Dendritic cell treated with granulocyte-macrophage colony-stimulating factor and Interleukin-4, amounts not matched to agents 40 ng/mL and 50 ng/mL, for 4 days (primary cell): ENCODE data around the gene CDC73.

ENCODE experiments used
- H3K27ac Mint-ChIP-seq: one replicate; pipeline ENCODE4 v1.8.0; 2022; ENCODE audit warnings: mild to moderate bottlenecking, mixed read lengths
- H3K27me3 Mint-ChIP-seq: one replicate; pipeline ENCODE4 v1.8.0; 2022; ENCODE audit warnings: mild to moderate bottlenecking, mixed read lengths
- H3K36me3 Mint-ChIP-seq: one replicate; pipeline ENCODE4 v1.8.0; 2022; ENCODE audit warnings: low read depth, mixed read lengths
- H3K4me1 Mint-ChIP-seq: one replicate; pipeline ENCODE4 v1.8.0; 2022; ENCODE audit warnings: low read depth, mixed read lengths
- H3K4me3 Mint-ChIP-seq: one replicate; pipeline ENCODE4 v1.8.0; 2022; ENCODE audit warnings: mild to moderate bottlenecking, moderate library complexity, mixed read lengths
- H3K9me3 Mint-ChIP-seq: one replicate; pipeline ENCODE4 v1.8.0; 2022; ENCODE audit warnings: mixed read lengths
- intact Hi-C: fragments of 100-400 bp; cut with micrococcal nuclease; formaldehyde crosslinking; loops from one replicate; pipeline ENCODE4 v1.15.0; 2022

The CDC73 gene

DNA sequence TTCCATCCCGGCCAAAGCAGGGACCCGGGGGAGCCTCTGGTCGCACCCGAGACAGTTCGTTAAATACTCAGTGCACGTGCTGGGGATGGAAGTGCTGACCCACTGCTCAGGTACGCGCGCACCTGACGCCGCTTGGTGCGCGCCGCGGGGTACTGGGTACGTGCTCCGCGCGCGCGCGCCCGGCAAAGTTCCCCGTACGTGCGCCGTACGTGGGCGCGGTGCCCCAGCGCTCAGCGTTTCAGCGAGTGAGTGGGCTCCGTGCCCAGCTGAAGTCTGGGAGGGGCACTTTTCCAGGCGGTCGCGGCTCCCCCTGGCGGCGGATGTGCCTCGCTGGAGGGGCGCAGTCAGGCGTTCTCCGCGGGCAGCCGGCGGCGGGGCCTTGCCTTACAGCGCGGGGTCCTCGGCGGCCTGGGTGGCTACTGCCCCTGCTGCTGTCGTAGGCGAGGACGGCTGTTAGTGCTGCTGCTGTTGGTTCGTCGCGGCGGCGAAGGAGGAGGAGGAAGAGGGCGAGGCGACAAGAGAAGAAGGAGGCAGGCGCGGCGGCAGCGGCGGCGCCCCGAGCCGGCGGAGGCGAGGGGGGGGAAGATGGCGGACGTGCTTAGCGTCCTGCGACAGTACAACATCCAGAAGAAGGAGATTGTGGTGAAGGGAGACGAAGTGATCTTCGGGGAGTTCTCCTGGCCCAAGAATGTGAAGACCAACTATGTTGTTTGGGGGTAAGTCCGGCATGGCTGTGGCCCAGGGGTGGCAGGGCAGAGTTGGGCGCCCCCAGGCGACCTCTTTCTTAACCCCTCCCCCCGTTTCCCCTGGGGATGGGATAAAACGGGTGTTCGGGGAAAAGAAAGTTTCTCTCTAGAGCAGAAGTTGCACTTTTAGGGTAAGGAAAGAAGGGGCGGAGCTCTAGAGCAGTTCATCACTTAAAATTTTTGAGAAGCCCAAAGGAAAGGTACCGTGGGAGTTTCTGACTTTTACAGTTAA, at the start of gene CDC73:
Gene CDC73, plus strand, starts transcription at position 416 of the 978 bp plus-strand sequence. Its CDS starts 170 bp downstream, at position 586.
- H3K27ac Mint-ChIP-seq = peak within 1 kb of the TSS; percentile 94
- peak within 1 kb of the TSS; percentile 78 for H3K4me3 Mint-ChIP-seq
- H3K9me3 Mint-ChIP-seq = no peaks in the 10 kb centered on the region
- intact Hi-C loops = loop anchor here (1.0 to 10.0 kb wide), 5 partner anchors 17 to 647 kb away; partner anchors contain the start of genes GLRX2, RO60 and UCHL5
- peaks cover 16% of the 10 kb centered on the region for H3K36me3 Mint-ChIP-seq
- peaks cover 43% of the 10 kb centered on the region for H3K4me1 Mint-ChIP-seq
- peaks cover 4% of the 10 kb centered on the region for H3K27me3 Mint-ChIP-seq

DNA sequence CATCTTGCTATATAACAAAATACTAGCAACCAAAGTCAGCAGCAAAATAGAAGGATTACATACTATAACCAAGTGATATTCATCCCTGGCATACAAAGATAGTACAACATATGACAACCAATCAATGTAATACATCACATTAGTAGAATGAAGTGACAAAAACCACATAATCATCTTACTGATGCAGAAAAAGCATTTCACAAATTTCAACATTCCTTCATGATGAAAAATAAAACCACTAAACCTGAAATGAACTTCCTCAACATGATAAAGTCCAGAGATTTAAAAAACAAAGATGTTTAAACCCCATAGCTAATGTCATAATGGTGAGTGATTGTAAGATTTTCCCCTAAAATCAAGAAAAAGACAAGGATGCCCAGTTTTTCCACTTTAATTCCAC, 43.8 kb upstream of the CDC73 start:
- Mint-ChIP-seq H3K4me1 (no peaks in the 10 kb centered on the region), H3K27ac (no peak overlapping the region), H3K27me3 (no peaks in the 10 kb centered on the region), H3K4me3 (no peak overlapping the region), H3K9me3 (peaks cover 8% of the 10 kb centered on the region), H3K36me3 (peaks cover 55% of the 10 kb centered on the region)
- intact Hi-C loops = no loop called here

DNA sequence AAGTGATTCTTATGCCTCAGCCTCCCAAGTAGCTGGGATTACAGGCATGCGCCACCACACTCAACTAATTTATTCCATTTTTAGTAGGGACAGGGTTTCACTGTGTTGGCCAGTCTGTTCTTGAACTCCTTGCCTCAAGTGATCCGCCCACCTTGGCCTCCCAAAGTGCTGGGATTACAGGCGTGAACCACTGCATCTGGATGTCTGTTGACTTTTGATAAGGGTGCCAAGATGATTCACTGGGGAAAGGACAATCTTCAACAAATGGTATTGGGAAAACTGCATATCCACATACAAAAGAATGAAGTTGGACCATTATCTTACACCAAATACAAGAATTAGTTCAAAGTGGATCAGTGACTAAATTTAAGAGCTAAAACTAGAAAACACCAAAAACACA, 42.6 kb upstream of the CDC73 start:
- Mint-ChIP-seq H3K36me3 (peaks cover 65% of the 10 kb centered on the region), H3K9me3 (peaks cover 8% of the 10 kb centered on the region), H3K27me3 (no peaks in the 10 kb centered on the region), H3K4me3 (no peak overlapping the region), H3K4me1 (no peaks in the 10 kb centered on the region), H3K27ac (no peak overlapping the region)
- intact Hi-C loops = no loop called here

DNA sequence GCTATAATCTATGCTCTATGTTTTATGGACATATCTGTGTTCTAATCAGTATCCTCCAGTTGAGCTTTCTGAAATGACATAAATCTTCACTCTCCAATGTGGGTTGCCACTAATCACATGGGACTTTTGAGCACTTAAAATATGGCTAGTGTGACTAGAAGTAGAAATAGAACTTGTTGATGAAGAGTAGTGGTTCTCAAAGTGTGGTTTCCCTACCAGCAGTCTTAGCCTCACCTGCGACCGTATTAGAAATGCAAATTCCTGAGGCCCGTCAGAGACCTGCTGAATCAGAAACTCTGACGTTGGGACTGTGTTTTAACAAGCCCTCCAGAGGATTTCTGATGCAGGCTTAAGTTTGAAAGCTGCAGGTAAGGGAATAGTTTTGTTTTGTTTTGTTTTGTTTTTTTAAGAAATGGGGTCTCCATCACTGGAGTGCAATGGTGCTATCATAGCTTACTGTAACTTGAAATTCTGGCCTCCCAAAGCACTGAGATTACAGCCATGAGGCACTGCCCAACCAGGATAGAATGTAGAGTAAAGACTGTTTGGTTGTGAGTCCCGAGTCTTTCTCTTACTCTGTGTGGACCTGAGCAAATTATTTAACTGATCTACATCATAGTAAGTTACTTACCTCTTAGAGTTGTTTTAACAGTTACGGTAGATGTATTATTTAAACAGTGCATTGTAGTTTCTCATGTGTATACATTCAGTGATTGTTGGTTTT, 38.3 kb upstream of the CDC73 start:
- Mint-ChIP-seq H3K27ac (no peak overlapping the region), H3K4me1 (no peaks in the 10 kb centered on the region), H3K27me3 (no peaks in the 10 kb centered on the region), H3K36me3 (peaks cover 63% of the 10 kb centered on the region), H3K4me3 (no peak overlapping the region), H3K9me3 (no peaks in the 10 kb centered on the region)
- intact Hi-C loops = no loop called here

DNA sequence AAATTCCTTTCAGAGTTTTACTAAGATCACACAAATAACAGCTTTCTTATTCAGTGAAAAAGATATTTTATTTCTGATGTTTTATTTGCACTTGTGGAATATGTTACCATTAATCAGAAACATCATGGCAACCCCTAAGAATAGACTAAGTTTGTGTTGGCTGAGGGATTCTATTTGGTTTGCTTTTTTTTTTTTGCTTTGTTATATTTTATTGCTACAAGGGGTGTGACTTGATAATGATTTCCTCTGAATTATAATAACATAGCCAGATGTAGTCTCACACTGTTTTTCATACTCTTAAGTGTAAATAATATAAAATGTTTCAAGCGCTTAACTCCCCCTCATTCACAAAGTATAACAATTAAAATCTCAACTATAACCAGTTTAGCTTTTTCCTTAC, 36.6 kb upstream of the CDC73 start:
- Mint-ChIP-seq H3K4me1 (no peaks in the 10 kb centered on the region), H3K27ac (no peak overlapping the region), H3K4me3 (no peak overlapping the region), H3K36me3 (peaks cover 46% of the 10 kb centered on the region), H3K27me3 (no peaks in the 10 kb centered on the region), H3K9me3 (no peaks in the 10 kb centered on the region)
- intact Hi-C loops = no loop called here

DNA sequence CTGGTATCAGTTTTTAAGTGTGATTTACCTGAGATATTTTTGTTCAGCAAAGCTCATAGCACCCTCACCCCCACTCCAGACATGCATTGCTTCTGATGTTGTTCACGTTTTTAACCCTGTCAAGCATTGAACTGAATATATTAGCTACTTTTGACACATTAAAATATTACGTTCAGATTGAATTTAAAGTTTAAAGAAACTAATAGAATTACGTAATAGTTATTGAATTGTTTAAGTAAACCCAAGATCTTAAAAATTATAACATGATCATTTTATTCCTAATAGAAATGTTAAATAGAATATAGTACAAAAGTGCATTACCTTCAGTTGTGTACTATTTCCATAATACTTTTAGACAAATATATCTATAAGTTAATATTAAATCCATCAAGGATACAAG, 35.5 kb upstream of the CDC73 start:
- H3K36me3 Mint-ChIP-seq = peaks cover 40% of the 10 kb centered on the region
- H3K27me3 Mint-ChIP-seq = no peaks in the 10 kb centered on the region
- H3K27ac Mint-ChIP-seq = no peak overlapping the region
- H3K9me3 Mint-ChIP-seq = no peaks in the 10 kb centered on the region
- H3K4me1 Mint-ChIP-seq = no peaks in the 10 kb centered on the region
- H3K4me3 Mint-ChIP-seq = no peak overlapping the region
- intact Hi-C loops = no loop called here

DNA sequence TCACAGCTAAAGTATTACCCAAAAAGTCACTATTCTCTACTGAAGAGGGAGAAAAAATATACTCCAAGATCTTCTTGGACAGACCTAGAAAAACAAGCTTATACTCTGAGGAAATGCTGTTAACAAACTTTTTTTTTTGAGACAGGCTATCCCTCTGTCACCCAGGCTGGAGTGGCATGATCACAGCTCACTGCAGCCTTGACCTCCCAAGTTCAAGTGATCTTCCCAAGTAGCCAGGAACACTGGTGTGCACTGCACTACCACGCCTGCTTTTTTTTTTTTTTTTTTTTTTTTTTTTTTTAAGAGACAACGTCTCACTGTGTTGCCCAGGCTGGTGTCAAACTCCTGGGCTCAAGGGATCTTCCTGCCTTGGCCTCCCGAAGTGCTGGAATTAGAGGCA, 33.9 kb upstream of the CDC73 start:
- intact Hi-C loops = no loop called here
- Mint-ChIP-seq H3K27me3 (no peaks in the 10 kb centered on the region), H3K27ac (no peak overlapping the region), H3K36me3 (peaks cover 38% of the 10 kb centered on the region), H3K4me3 (no peak overlapping the region), H3K9me3 (no peaks in the 10 kb centered on the region), H3K4me1 (no peaks in the 10 kb centered on the region)

DNA sequence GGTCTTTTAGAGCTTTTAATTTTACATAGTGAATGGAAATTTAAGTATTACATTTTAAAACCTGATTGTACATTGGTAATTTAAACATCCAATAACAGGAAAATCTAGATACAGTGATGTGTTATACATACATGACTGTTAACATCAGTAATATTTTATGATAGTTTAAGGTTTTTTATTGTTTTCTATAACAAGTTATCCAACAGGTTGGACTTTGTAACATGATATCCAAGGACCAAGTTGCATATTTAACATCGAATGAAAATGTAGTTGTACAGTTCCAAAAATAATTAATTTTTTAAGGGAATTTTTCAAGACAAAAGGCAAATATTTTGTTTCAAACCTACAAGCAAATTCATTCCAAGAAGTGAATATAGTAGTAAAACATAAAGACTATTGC, 31.0 kb upstream of the CDC73 start:
- H3K27ac Mint-ChIP-seq = no peak overlapping the region
- H3K9me3 Mint-ChIP-seq = no peaks in the 10 kb centered on the region
- H3K4me1 Mint-ChIP-seq = no peaks in the 10 kb centered on the region
- peaks cover 44% of the 10 kb centered on the region for H3K36me3 Mint-ChIP-seq
- no peak overlapping the region for H3K4me3 Mint-ChIP-seq
- intact Hi-C loops = loop anchor here (5.0 kb wide), 1 partner anchor 41 kb away; no protein-coding TSS in a partner anchor
- H3K27me3 Mint-ChIP-seq = no peaks in the 10 kb centered on the region

DNA sequence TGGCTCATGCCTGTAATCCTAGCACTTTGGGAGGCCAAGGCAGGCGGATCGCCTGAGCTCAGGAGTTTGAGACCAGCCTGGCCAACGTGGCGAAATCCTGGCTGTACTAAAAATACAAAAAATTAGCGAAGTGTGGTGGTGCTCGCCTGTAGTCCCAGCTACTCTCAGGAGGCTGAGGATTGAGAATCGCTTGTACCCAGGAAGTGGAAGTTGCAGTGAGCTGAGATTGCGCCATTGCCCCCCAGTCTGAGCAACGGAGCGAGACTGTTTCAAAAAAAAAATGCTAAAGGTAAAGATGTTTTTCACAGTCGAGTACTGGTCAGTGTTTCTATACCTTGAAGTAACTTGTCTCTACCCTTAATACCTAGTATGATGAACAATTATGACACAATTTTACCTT, 27.7 kb upstream of the CDC73 start:
- Mint-ChIP-seq H3K27ac (no peak overlapping the region), H3K36me3 (peaks cover 70% of the 10 kb centered on the region), H3K4me1 (no peaks in the 10 kb centered on the region), H3K9me3 (no peaks in the 10 kb centered on the region), H3K27me3 (no peaks in the 10 kb centered on the region), H3K4me3 (no peak overlapping the region)
- intact Hi-C loops = loop anchor here (5.0 kb wide), 1 partner anchor 38 kb away; no protein-coding TSS in a partner anchor

DNA sequence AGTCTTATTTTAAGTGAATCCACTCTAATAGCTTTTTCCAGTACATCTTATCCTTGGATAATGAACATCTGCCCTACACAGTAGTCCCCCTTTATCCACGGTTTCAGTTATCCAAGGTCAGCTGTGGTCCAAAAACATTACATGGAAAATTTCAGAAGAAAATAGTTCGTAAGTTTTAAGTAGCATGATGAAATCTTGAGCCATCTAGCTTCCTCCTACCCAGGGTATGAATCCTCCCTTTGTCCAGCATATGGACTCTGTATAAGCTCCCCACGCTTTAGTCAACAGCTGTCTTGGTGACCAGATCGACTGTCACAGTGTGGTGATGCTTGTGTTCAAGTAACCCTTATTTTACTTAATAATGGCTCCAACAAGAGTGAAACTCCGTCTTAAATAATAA, 19.2 kb upstream of the CDC73 start:
- H3K36me3 Mint-ChIP-seq = peaks cover 51% of the 10 kb centered on the region
- intact Hi-C loops = no loop called here
- H3K27me3 Mint-ChIP-seq = no peaks in the 10 kb centered on the region
- peaks cover 24% of the 10 kb centered on the region for H3K4me1 Mint-ChIP-seq
- no peak overlapping the region for H3K4me3 Mint-ChIP-seq
- H3K27ac Mint-ChIP-seq = no peak overlapping the region
- H3K9me3 Mint-ChIP-seq = no peaks in the 10 kb centered on the region

DNA sequence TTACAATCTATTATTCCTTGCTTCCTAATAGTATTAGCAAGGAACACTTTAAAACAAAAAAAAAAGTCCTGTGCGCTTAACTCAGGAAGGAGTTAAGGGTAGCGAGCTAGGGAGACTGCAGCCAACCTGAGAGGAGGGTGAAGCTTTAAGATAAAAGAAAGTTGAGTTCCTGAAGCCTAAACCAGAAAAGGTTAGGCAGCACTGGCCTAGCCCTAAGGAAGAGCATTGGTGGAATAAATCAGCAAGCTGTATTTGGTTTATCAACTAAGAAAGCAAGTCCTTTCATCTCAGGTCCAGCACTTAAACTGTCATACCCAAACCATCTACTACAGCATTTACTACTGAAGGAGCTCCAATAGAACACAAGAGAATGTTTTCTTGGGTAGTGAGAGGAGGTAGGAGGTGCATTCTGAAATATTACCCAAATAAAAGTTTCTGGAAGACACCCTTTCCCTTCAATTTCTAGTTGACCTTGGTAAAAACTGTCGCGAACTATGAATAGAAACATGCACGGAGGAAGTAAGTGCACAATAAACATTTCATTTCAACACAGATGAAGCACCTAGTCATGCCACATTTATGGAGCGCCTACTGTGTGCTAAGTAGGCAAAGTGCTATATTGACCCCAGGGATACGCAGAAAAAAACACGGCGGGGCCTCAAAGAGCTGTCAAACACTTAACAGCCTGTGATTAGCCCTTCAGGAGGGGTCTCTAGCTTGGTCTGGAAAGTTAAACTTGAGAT, 17.9 kb upstream of the CDC73 start:
- Mint-ChIP-seq H3K9me3 (no peaks in the 10 kb centered on the region), H3K4me3 (peak overlapping the region; percentile 90), H3K27ac (peak overlapping the region; percentile 93), H3K36me3 (peaks cover 38% of the 10 kb centered on the region), H3K4me1 (peaks cover 24% of the 10 kb centered on the region), H3K27me3 (no peaks in the 10 kb centered on the region)
- intact Hi-C loops = no loop called here

DNA sequence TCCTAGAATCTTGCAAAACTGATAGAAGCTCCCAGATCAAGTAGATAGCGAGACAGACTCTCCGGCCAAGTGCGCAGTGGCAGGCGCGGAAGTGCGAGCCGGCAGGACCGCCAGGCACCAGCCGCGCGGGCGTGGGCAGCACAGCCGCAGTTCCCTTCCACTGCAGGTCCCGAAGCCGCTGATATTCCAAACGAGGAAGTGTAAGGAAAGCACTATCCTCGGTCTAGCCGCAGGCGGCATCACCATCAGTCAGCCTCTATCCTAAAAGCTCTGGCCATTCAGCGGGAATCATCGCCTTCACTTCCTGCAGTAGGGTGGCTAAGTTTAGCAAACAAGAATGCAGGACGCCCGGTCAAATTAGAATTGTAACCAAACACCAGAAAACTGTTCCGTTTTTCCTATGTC, 17.3 kb upstream of the CDC73 start:
- Mint-ChIP-seq H3K4me1 (peaks cover 24% of the 10 kb centered on the region), H3K4me3 (peak overlapping the region; percentile 90), H3K36me3 (peaks cover 32% of the 10 kb centered on the region), H3K27ac (peak overlapping the region; percentile 93), H3K27me3 (no peaks in the 10 kb centered on the region), H3K9me3 (no peaks in the 10 kb centered on the region)
- intact Hi-C loops = no loop called here

DNA sequence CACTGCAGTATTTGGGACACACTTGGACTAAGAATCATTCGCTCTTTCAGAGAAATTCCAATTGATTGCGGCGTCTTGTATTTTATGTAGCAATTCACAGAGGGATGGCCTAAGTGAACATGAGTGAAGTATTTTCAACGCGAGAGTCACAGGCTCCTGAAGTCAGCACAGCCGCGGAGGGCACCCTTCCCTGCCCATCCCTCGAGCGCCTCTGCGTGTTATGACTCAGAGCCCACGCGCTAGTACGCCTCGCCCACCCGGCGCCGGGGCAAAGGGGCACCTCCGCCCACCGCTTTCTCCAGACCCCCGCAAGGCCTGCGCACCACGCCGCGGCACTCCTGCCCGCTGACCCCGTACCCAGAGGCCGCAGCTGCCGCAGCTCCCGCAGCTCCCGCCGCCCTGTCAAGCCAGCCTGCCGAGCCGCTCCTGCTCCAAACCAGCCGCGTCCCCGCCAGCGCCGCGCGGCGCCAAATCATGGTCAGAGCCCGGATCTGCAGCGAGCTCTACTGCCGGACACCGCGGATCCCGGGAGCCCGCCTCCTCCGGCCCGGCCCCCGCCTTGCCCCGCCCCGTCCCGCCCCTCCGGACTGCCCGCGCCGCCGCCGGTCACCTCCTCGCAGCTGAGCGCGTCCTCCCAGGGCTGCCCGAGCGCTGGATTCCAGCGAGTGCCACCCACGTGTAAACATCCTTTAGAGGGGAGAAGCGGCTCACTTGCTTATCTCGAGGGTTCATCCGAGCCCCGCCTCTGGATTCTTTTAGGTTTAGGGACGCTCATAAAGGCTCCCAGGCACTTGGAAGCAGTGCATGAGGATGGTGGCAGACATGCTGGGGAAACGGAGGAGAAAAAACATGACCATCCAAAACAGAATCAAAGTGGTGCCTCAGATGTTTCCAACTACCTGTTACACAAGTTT, 16.7 kb upstream of the CDC73 start, which contains the start of gene GLRX2:
Gene GLRX2, minus strand, starts transcription at position 508 of the 914 bp plus-strand sequence. Its CDS starts 32 bp downstream, at position 476.
- peak within 1 kb of the TSS; percentile 93 for H3K27ac Mint-ChIP-seq
- no peaks in the 10 kb centered on the region for H3K27me3 Mint-ChIP-seq
- H3K9me3 Mint-ChIP-seq = no peaks in the 10 kb centered on the region
- intact Hi-C loops = loop anchor here (1.0 to 5.0 kb wide), 3 partner anchors 17 to 293 kb away; partner anchors contain the start of genes CDC73, RO60 and UCHL5
- H3K4me3 Mint-ChIP-seq = peak within 1 kb of the TSS; percentile 90
- peaks cover 26% of the 10 kb centered on the region for H3K36me3 Mint-ChIP-seq
- H3K4me1 Mint-ChIP-seq = peaks cover 24% of the 10 kb centered on the region
